ENCODE results near the gene GP9.

The GP9 gene

DNA sequence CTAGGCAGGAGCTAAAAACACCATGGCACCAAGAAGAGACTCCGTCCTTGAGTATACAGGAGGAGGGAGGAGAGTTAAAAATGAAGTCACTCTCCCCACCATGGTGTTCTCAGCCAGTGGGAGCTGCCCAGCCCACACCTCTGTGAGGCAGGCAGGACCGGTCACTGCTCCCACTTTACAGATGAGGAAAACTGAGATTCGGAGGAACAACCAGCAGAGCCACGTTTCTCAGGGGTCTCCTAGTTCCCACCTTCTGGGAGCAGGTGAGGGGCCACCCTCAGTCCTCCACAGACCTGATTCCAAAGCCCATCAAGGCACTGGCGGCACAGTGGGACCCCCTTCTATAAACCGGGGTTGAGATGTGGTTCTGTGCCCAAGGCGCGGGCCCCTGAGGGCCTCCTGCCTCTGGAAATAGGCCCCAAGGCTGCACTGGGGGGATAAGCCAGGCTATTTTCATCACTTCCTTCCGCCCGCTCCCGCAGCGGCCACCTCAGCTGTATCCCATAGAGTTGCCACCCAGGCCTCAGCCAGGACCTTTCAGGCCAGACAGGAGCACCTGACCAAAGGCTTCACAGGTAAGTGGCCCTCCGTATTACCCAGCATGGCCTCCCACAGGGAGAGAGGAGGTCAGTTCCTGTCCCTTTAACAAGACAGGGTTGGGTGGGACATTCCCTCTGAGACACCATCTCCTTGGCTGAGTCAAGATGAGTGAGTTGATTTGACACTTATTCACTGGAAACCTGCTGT lies at the start of gene GP9:
Gene GP9, plus strand, starts transcription at position 504 of the 747 bp plus-strand sequence. CDS start 961 bp downstream, outside the sequence.
- no peak for DNase-seq (ENCODE audit: low spot score)

DNA sequence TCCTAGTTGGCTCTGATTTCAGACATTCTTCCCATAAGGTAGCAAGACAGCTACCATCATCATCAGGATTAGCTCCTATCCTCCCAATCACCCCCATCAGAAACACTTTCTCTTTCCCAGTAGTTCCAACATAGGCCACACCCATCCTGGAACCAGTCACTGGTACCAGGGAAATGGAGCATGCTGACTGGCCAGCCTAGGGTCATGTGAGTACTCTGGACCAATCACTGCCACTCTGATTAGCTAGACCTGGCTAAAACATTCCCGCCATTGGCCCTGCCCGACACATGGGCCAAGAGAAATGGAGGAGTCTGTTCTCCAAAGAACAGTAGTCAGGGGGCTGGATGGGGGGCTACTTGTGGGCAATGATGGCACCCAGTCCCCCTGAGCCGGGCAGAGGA lies 47.1 kb upstream of the GP9 start:
- no peak for DNase-seq (ENCODE audit: low spot score)

DNA sequence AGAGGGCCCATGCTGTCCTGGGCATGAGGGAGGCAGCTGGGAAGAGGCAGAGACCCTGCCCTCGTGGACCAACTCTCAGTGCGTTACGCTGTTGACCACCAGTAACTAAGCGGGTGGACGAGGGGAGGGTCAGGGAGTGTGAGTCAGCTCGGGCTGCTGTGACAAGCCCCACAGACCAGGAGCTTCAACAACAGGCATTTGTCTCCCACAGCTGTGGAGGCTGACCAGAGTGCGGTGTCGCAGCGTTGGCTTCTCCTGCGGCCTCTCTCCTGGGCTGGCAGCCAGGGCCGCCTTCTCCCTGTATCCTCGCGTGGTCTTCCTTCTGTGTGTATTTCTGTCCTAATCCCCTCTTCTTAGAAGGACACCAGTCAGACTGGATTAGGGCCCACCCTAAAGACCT lies 46.4 kb upstream of the GP9 start:
- DNase-seq (ENCODE audit: low spot score) = no peak

DNA sequence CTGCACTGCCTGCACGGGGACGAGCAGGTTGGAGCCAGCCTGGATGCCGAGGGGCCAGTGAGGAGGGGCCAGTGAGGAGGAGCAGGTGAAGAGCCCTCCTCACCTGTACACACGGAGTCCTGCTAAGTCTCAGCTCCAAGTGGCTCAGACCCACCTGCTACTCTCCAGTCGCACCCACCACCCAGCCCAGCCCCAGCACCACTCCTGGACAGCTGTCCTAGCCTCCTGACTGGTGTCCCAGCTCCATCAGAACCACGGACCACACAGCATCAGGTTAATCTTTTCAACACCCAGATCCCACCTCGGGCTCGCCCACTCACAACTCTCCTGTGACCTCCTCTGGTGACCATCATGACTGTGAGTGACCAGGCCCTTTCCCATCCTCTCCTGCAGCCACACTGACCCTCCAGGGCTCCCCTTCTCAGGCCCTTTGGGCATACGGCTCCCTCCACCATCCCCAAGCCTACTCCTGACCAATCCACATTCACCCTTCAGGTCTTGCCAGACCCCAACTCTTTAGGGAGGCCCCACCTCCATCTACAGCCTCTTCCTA lies 45.7 kb upstream of the GP9 start:
- no peak for DNase-seq (ENCODE audit: low spot score)

DNA sequence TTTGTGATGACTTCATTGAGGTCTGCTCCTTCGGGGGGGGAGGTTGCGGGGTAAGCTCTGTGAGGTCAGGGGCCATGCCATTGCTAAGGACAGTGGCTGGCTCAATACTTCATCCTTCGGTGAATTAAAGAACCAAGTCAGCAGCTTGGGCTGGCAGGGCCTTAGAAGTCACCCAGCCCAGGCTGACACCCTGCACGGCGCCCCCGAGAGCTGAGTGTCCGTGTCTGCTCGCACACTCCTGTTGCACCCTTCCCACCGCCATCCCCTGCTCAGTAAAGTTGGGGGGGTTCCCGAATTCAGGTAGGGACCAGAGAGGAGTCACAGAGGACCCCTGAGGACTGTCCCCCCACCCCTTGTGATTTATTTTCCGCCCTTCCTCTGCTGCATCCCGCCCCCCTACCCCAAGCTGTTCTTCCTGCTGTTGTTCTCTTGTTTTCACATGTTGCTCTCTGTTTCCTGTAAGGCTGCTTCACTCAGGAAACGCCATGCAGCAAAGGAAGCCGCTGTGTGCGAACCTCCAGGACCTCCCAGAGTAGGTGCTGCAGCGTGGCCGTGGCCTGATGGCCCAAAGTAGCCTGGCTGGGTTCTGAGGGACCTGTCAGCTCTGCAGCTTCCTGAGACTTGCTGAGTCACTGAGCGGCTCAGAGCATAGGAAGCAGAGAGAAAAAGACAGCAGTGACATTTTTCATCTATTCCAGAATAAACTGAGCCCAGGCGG lies 45.0 kb upstream of the GP9 start:
- no peak for DNase-seq (ENCODE audit: low spot score)

DNA sequence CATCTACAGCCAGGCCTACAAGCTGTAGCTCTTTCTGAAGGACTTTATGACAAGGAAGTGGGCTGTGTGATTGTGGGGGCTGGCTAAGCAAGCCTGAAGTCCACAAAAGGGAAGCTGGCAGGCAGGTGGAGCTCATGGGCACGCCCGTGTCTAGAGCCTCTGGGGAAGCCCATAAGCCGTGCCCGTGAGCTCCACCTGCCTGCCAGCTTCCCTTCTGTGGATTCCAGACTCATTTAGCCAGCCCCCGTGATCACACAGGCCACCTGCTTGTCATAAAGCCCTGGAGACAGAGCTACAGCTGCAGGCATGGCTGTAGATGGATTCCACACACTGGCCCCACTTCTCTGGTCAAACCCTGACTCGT lies 44.2 kb upstream of the GP9 start:
- DNase-seq (ENCODE audit: low spot score) = no peak

DNA sequence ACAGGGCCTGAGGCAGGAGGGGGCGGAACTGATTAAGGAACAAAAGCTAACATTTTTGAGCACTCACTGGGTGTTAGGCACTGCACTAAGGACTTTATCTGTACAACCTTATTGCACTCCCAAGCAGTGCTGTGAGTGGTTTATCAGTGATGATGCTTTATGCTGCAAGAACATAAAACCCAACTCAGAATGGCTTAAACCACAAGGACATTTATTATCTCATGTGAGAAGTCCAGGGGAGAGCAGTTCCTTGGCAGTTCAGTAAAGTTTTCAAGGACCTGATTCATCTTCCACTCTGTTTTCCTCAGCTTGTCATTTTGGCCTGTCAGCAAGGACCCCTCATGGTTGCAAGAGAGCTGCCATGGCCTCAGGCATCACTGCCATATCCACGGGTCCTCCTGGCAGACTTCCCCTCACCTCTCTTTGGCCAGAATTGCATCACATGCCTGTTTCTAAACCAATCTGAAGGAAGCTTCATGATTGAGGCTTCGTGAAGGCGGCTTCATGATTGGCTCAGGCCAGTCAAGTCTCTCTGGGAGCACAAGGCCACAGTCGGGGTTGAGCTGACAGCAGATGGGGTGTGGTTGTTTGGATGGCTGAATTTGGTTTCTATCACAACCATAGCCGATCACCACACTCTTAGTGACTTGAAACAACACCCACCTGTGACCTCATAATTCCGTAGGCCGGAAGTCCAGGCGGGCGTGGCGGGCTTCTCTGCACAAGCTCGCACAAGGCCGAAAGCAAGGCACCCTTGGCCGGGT lies 43.7 kb upstream of the GP9 start:
- no peak for DNase-seq (ENCODE audit: low spot score)

DNA sequence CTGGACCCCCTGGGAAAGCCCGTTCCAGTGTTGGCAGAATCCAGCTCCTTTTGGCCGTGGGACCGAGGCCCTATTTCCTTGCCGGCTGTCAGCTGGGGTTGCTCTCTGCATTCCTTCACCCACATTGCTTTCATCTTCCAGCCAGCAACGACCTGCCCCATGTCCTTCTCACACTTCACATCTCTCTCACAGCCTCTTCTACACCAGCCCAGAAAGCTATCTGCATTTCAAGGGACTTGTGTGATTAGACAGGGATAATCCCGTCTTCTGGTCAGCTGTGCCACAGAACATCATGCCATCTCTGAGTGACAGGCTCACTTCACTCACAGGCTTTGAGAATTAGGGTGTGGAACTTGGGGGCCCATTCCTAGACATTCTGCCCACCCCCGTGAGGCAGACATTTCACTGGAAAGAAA lies 43.1 kb upstream of the GP9 start:
- DNase-seq (ENCODE audit: low spot score) = no peak

DNA sequence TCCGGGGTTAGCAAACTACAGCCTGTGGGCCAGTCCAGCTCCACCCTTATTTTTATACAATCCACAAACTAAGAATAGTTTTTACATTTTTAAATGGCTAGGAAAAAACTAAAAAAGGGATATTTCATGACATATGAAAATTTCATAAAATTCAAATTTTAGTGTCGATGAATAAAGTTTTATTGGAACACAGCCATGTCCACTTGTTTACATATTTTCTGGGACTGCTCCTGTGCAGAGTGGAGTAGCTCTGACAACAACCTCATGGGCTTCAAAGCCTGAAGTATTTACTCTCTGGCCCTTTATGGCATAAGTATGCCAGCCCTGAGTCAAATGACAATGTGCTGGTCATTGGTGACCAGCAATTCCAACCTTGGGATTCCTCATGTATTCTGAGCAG lies 42.3 kb upstream of the GP9 start:
- no peak for DNase-seq (ENCODE audit: low spot score)

DNA sequence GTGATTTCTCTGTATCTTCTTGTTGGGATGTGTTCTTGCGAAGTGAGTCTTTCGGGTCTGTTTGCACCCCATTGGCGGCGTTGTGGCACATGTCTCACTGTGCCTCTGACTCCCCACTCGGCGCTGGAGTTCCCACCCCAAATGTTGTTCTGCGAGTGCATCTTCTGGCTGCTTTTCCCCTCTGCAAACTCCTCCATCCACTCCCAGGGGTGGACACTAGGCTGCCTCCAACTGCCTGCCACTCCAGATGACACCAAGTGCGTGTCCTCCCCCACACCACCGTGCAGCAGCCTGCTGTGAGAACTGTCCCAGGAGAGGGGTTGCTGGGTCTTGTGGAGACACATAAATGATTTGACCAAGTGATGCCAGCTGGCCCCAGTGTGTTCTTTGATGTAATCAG lies 41.8 kb upstream of the GP9 start:
- DNase-seq (ENCODE audit: low spot score) = no peak

DNA sequence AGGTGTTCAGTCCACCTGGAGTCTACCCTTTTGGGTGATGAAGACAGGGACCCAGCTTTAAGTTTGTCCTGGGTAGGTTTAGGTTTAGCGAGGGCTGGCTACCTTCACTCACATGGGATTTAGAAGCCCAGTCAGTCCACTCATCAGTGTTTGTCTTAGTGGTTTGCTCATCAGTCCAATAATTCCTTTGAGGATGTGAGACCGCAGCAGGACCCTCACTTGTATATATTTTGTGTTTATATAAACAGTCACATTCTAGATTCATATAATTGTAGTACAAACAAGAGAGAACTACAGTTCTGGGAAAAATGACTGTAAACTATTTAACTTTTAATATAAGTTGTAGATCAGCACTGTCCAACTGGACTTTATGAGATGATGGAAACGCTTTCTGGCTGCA lies 41.3 kb upstream of the GP9 start:
- no peak for DNase-seq (ENCODE audit: low spot score)

DNA sequence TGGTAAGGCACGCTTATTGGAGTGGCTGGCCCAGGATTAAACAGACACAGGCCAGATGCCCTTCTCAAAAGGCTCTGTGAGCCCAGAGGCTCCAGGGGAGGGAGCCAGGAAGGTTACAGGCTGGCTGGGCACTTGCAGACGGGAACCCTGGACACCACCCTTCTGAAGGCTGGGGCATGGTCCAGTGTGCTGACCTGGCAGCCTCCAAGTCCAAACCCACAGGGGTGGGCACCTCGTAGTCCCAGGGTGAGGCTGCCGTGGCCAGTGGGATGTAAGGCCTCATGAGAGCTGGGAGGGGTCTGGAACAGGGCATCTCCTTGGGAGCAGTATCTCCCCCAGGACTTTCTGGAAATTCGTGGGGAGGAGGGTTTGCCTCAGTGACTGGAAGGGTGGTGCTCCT lies 39.9 kb upstream of the GP9 start:
- DNase-seq (ENCODE audit: low spot score) = no peak

DNA sequence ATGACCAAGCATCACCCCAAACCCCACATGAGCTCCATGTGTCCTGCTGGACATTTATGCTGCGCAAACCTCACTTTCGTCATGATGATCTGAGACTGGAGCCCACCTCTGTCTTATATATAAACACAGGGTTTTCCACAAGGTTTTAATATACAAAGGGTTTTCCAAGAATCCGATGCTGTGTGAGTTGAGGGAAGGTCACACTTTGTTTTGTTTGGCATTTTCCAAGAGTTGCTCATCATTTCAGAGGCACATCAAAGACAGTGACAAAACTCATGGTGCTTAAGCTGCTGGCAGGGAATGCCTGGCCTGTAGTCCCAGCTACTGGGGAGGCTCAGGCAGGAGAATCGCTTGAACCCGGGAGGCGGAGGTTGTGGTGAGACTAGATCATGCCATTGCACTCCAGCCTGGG lies 39.4 kb upstream of the GP9 start:
- DNase-seq (ENCODE audit: low spot score) = no peak

DNA sequence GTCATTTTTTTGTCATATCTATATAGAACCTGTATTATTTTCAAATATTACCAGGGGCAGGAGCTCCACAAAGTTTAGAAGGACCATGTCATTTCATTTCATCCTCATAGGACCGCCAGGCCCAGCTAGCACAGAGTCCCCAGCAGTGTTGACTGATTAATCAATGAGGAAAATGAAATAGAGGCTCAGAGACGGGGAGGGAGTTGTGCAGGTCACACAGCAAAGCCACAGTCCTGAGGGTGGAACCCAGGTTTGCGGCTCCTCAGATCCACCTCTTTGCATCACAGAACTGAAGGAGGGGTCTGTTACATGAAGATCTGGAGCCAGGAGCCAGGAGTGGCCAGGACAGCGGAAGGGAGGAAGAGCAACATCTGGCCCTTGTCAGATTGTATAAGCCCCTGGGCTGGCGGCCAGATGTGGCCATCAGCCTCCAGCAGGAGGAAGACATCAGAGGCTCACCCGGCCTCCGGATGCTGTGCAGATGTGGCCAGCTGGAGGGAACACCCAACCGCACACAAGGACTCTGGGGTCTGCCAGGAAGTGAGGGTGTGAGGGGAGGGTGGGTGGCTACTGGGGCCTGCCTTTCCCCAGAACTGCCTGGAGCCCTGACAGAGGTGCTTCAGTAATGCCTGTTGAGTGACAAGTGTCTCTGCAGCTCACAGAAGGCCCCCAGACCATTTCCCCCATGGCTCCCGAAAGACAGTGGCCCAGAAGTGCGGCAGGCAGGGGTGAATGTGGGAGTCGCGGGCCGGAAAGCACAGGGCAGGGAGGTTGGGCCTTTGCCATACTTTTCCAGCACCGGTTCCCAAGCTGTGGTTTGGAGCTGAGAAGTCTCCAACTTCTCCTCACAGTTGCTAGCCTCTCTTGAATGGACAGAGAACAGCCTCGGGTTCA lies 38.2 kb upstream of the GP9 start:
- no peak for DNase-seq (ENCODE audit: low spot score)

DNA sequence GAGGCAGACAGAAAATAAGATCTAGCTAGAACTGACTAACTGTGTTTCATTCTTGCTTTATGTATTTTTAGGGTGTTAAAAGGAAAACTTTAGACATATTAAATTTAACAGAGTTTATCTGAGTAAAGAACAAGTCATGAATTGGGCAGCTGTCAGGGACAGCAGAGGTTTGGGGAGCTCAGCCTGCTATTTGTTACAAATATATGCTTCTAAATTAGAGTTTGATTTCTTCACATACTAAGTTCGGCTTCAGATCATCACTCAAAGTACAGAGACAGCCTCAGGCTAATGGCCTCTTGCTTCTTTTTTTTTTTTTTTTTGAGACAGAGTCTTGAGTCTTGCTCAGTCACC lies 37.6 kb upstream of the GP9 start:
- DNase-seq (ENCODE audit: low spot score) = no peak

DNA sequence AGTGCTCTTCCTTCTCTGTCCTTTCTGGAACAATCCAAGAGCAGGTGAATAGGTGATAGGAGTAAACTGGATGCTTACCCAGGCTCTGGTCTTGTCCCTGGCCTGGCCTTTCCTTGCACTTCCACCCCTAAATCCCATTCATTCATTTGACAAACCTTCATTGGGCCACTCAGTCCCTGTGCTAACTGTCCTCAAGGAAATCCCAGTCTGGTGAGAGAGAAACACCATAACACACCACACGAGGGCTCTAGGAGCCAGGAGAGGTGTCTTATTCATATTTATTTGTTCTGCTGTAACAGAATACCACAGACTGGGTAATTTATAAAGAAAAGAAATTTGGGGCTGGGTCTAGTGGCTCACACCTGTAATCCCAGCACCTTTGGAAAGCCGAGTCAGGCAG lies 36.7 kb upstream of the GP9 start:
- no peak for DNase-seq (ENCODE audit: low spot score)

DNA sequence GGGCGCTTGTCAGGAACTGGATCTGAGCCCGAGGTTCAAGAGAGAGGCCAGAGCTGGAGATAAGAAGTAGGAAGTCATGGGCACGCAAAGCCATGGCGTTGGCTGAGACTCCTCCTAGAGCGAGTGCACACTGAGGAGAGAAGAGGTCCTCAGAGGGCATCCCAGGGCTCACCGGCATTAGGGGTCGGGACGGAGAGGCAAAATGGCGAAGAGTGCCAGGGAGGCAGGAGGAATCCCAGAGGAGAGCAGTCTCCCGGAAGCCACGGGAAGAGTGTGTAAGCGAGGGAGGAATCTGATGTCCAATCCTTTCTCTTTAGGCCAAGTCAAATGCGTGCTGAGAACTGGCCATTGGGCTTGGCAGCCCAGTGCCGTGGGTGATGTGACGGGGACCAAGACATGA lies 35.5 kb upstream of the GP9 start:
- no peak for DNase-seq (ENCODE audit: low spot score)

DNA sequence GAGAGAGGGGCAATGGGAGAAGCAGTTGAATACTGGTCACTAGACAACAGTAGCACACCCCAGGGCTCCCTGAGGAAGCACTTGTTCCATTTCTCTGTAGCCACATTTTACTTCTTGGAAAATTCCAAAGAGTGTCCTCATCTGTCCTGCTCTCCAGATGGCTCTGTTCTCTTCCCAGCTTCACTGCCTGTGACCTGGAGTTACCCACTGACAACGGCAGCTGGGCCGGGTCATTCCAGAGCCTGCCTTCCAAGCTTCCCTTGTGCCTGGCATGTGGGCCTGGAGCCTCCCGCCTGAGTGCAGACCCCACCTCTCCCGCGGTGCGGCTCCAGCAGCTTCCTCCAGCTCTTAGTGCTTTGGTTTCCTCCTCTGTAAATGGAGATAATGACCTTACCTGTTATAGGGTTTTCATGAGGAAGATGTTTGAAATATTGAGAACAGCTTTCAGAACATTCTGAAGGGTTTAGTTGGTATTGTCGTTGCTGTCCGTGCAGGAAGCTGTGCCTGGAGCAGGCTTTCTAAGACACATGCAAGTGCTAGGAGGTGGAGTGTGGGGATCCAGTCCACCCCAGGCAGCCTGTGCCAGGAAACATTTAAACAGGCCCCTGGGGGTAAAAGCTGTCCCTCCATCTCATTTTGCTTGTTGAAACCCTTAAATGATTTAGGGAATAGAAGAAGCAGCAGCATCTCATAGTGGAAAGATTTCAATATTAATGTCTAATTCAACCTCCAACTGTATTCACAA lies 34.7 kb upstream of the GP9 start:
- no peak for DNase-seq (ENCODE audit: low spot score)

DNA sequence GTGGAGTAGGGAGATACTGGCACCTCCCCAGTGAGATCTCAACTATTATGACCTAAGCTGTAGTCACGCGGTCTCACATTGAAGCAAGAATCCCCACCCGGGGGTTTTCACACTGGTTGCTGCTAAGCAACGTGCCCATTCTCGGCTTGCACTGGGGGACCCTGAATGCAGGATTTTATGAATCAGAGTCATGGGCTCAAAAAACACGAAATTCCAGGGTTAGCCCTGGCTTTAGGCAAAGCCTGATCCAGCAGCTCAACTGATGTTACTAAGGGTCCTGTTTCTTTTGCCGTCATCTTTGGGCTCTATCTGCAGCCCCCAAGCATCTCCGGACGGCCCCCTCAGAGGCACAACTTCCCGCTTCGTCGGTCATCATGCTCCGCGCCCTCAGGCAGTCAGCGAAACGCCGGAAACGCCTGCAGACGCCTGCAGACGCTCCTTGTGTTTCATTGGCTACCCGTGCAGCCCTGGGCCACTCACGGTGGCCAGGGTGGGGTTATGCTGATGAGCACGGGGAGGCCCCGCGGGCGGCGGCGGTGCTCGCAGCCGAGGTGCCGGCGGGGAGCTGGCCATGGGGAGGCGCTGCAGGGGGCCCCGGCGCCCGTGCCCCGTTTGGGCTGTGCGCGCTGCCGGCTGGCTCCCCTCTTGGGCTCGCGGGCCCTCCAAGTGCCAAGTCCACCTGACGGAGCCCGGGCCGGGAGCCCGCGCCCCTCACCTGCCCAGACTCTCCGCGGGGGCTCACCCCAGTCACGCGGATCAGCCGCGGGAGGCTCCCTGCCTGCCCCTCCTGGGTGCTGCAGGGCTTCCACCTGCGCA lies 33.6 kb upstream of the GP9 start:
- DNase-seq (ENCODE audit: low spot score) = peak; percentile 72

DNA sequence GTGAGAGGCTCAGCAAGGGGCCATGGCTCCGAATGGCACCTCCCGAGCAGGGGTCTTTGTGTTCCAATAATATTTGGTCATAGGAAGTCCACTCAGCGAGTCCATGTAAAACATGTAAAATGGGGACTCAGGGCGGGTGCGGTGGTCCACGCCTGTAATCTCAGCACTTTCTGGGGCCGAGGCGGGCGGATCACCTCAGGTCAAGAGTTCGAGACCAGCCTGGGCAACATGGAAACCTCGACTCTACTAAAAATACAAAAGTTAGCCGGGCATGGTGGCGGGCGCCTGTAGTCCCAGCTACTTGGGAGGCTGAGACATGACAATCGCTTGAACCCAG lies 33.1 kb upstream of the GP9 start:
- DNase-seq (ENCODE audit: low spot score) = no peak
